Panc1 (cell line): ENCODE results near the gene TECPR2. TPM values are rescaled to one million over a fixed set of nuclear protein-coding genes. Genes with fewer than 3 reads are reported as not detected.

ENCODE experiments used
- ATAC-seq: fragments of 200-7000 bp; cut with Tn5 transposase; 2 replicates; pipeline ENCODE4 v1.9.1; 2020; ENCODE audit warnings: mild to moderate bottlenecking, moderate library complexity
- BruUV-seq: library from RNA; stranded (reverse); fragments of 400-500 nt; replicated peaks from 2 replicates; lab custom pipeline; 2021; lab: Mats Ljungman, UMichigan
- CTCF ChIA-PET: fragments of 300-600 bp; sonication (Branson Sonifier 250); formaldehyde crosslinking; loops from one replicate; lab custom pipeline; 2022; ENCODE audit warnings: antibody characterized with exemption; lab: Charles Lee
- POLR2A ChIA-PET: fragments of 300-600 bp; sonication (Branson Sonifier 250); formaldehyde crosslinking; loops from one replicate; lab custom pipeline; 2022; ENCODE audit warnings: antibody characterized with exemption; lab: Charles Lee
- DNase-seq: peaks from one replicate; pipeline ENCODE4 v3.0.0-alpha.2; 2010; ENCODE audit warnings: low read depth, low spot score
- H3K27ac ChIP-seq: 2 replicates; pipeline ENCODE4 v1.5.1; 2011; ENCODE audit warnings: mild to moderate bottlenecking, low read length, inconsistent platforms
- H3K27me3 ChIP-seq: fragments of 200-500 bp; sonication (Bioruptor generic); 2 replicates; pipeline ENCODE4 v1.6.0; 2014; ENCODE audit warnings: low read length, inconsistent platforms; ENCODE audit not compliant: control insufficient read depth, insufficient read depth
- H3K36me3 ChIP-seq: fragments of 200-500 bp; sonication (Bioruptor generic); 2 replicates; pipeline ENCODE4 v1.5.1; 2014; ENCODE audit warnings: inconsistent platforms, mild to moderate bottlenecking, low read length, moderate library complexity; ENCODE audit not compliant: control insufficient read depth, insufficient read depth
- H3K4me1 ChIP-seq: 2 replicates; pipeline ENCODE4 v1.5.1; 2011; ENCODE audit warnings: inconsistent platforms, mild to moderate bottlenecking, low read length, moderate library complexity; ENCODE audit not compliant: control insufficient read depth, insufficient read depth
- H3K4me3 ChIP-seq, 2 experiments: 2 replicates each; pipeline ENCODE4 v1.5.1; 2011 to 2012; ENCODE audit warnings: low read depth in 2 of 2, low read length in 2 of 2, mild to moderate bottlenecking in 2 of 2, inconsistent platforms in 1 of 2, moderate library complexity in 1 of 2
- H3K9me3 ChIP-seq: fragments of 200-500 bp; sonication (Bioruptor generic); 2 replicates; pipeline ENCODE4 v1.5.1; 2014; ENCODE audit warnings: low read depth, mild to moderate bottlenecking, inconsistent platforms, low read length, moderate library complexity; ENCODE audit not compliant: control insufficient read depth, insufficient read depth
- CTCF ChIP-seq: fragments of 450-650 bp; IDR thresholded peaks from 2 replicates; pipeline ENCODE4 v1.5.1; 2017; ENCODE audit warnings: mild to moderate bottlenecking
- POLR2AphosphoS5 ChIP-seq: IDR thresholded peaks from 2 replicates; pipeline ENCODE4 v1.6.1; 2012; ENCODE audit warnings: mild to moderate bottlenecking, low read depth, low read length, moderate library complexity
- REST ChIP-seq, 2 experiments: IDR thresholded peaks; 2 replicates each; pipeline ENCODE4 v1.6.1; 2011 to 2012; ENCODE audit warnings: low read depth in 2 of 2, control low read depth in 1 of 2, low read length in 1 of 2, mild to moderate bottlenecking in 1 of 2, moderate library complexity in 1 of 2; ENCODE audit not compliant: insufficient read depth in 1 of 2
- SIN3A ChIP-seq: IDR thresholded peaks from 2 replicates; pipeline ENCODE4 v1.6.1; 2012; ENCODE audit warnings: low read depth, mild to moderate bottlenecking, low read length, moderate library complexity, borderline replicate concordance; ENCODE audit not compliant: insufficient read depth
- TCF7L2 ChIP-seq: IDR thresholded peaks from 2 replicates; pipeline ENCODE4 v1.6.1; 2011; ENCODE audit warnings: mild to moderate bottlenecking, low read depth, low read length, inconsistent platforms
- in situ Hi-C: cut with HindIII; loops from 2 replicates; pipeline ENCODE4 v1.10.0; 2016; ENCODE audit warnings: low sequenced_read_pairs, low pct_unique_long_range_greater_than_20kb
- intact Hi-C: fragments of 100-400 bp; cut with micrococcal nuclease; formaldehyde crosslinking; loops from one replicate; pipeline ENCODE4 v1.10.0; 2022; ENCODE audit not compliant: unreplicated experiment
- total RNA-seq: library from RNA; stranded (reverse); gene quantifications from one replicate; pipeline ENCODE4 v1.2.1, GENCODE V29; 2021; ENCODE audit not compliant: unreplicated experiment

The TECPR2 gene
- total RNA-seq, 1 experiment from 2014 or later, result 15.5 TPM

- no peaks in the 10 kb centered on the region for H3K36me3 ChIP-seq
- no peak for ATAC-seq
These were observed 56.1 kb downstream of the TECPR2 start for GRCh38 chr14:102418853-102419240.

GRCh38 chr14:102419276-102419675 is 56.5 kb downstream of the TECPR2 start:
- POLR2A ChIA-PET, result no interaction called here
- in situ Hi-C loops (no loop called here), intact Hi-C loops (no loop called here)

More at GRCh38 chr14:102418853-102419240, 56.1 kb downstream of the TECPR2 start:
- Histone ChIP-seq H3K27me3 (no peaks in the 10 kb centered on the region), H3K27ac (no peak overlapping the region), H3K4me1 (no peaks in the 10 kb centered on the region), H3K9me3 (no peaks in the 10 kb centered on the region), H3K4me3 (no peak overlapping the region)
- intact Hi-C loops, result no loop called here
- BruUV-seq, result no TSS peak
- in situ Hi-C loops, result no loop called here
- TF ChIP-seq CTCF (no peak), TCF7L2 (no peak), REST (IDR thresholded peaks at IDR 0.05; ENCODE audit: insufficient read depth in 1 of 2, low read depth in 2 of 2, low read length in 1 of 2) (no peak), SIN3A (no peak), POLR2AphosphoS5 (no peak)
- ChIA-PET POLR2A (no interaction called here), CTCF (no interaction called here)
- DNase-seq, result no peak

More at GRCh38 chr14:102419276-102419675, 56.5 kb downstream of the TECPR2 start:
- CTCF ChIA-PET, result no interaction called here
- no peak for DNase-seq
- no peaks in the 10 kb centered on the region for H3K36me3 ChIP-seq
- H3K4me3 ChIP-seq, result no peak overlapping the region
- H3K27me3 ChIP-seq, result no peaks in the 10 kb centered on the region
- no peaks in the 10 kb centered on the region for H3K4me1 ChIP-seq
- no peak overlapping the region for H3K27ac ChIP-seq
- BruUV-seq, result no TSS peak
- H3K9me3 ChIP-seq, result no peaks in the 10 kb centered on the region
- TF ChIP-seq CTCF (no peak), SIN3A (no peak), REST (IDR thresholded peaks at IDR 0.05; ENCODE audit: insufficient read depth in 1 of 2, low read depth in 2 of 2, low read length in 1 of 2) (no peak)
- no peak for ATAC-seq
